ENCODE measurements around the gene SREBF1. TPM values are rescaled to one million over a fixed set of nuclear protein-coding genes. Genes with fewer than 3 reads are reported as not detected.
A peak's percentile ranks its signal among the peaks of the same experiment; 100 is the strongest.

SREBF1 gene
- polyA plus RNA-seq, 1 experiment, result 13.6 TPM

- no peaks in the 10 kb centered on the region for H3K9me3 ChIP-seq (ENCODE audit: control insufficient read depth, insufficient read depth, low read length)
- no peak for DNase-seq (ENCODE audit: low read depth, low spot score)
- TF ChIP-seq CTCF (IDR thresholded peaks at IDR 0.05; ENCODE audit: low read depth, low read length), result peak; percentile 97
- H3K27ac ChIP-seq (ENCODE audit: low read depth, low read length), result no peak overlapping the region
- no peaks in the 10 kb centered on the region for H3K27me3 ChIP-seq (ENCODE audit: control insufficient read depth, insufficient read depth, low read length)
- no peak overlapping the region for H3K4me3 ChIP-seq (ENCODE audit: low read depth, low read length)
- CTCF ChIA-PET, result interaction anchor here (0.6 to 3.0 kb wide), 12 partner anchors 10 to 181 kb away, joined by 3 to 12 read pairs (median 3); no protein-coding TSS in a partner anchor
- POLR2A ChIA-PET, result interaction anchor here (0.6 kb wide), 1 partner anchor 247 kb away, joined by 6 read pairs; no protein-coding TSS in a partner anchor
Measured at GRCh38 chr17:17859909-17860765, 23.4 kb upstream of the SREBF1 start.

- DNase-seq (ENCODE audit: low read depth, low spot score), result no peak
- Histone ChIP-seq H3K9me3 (ENCODE audit: control insufficient read depth, insufficient read depth, low read length) (no peaks in the 10 kb centered on the region), H3K27ac (ENCODE audit: low read depth, low read length) (no peak overlapping the region), H3K4me3 (ENCODE audit: low read depth, low read length) (no peak overlapping the region), H3K27me3 (ENCODE audit: control insufficient read depth, insufficient read depth, low read length) (no peaks in the 10 kb centered on the region)
- POLR2A ChIA-PET, result no interaction called here
- CTCF ChIA-PET, result interaction anchor here (0.5 to 2.1 kb wide), 3 partner anchors 45 to 242 kb away, joined by 3 to 19 read pairs (median 3); no protein-coding TSS in a partner anchor
- no peak for TF ChIP-seq CTCF (IDR thresholded peaks at IDR 0.05; ENCODE audit: low read depth, low read length)
Measured at GRCh38 chr17:17857496-17857895, 20.7 kb upstream of the SREBF1 start.

GRCh38 chr17:17856386-17856785 is 19.6 kb upstream of the SREBF1 start:
- Histone ChIP-seq H3K27me3 (ENCODE audit: control insufficient read depth, insufficient read depth, low read length) (no peaks in the 10 kb centered on the region), H3K27ac (ENCODE audit: low read depth, low read length) (no peak overlapping the region), H3K4me3 (ENCODE audit: low read depth, low read length) (no peak overlapping the region), H3K9me3 (ENCODE audit: control insufficient read depth, insufficient read depth, low read length) (no peaks in the 10 kb centered on the region)
- no peak for TF ChIP-seq CTCF (IDR thresholded peaks at IDR 0.05; ENCODE audit: low read depth, low read length)
- no peak for DNase-seq (ENCODE audit: low read depth, low spot score)
- ChIA-PET CTCF (interaction anchor here (1.2 kb wide), 1 partner anchor 177 kb away, joined by 4 read pairs; no protein-coding TSS in a partner anchor), POLR2A (no interaction called here)

- CTCF ChIA-PET, result interaction anchor here (1.2 kb wide), 1 partner anchor 177 kb away, joined by 4 read pairs; no protein-coding TSS in a partner anchor
- H3K27ac ChIP-seq (ENCODE audit: low read depth, low read length), result no peak overlapping the region
- no peak for TF ChIP-seq CTCF (IDR thresholded peaks at IDR 0.05; ENCODE audit: low read depth, low read length)
- H3K27me3 ChIP-seq (ENCODE audit: control insufficient read depth, insufficient read depth, low read length), result no peaks in the 10 kb centered on the region
- DNase-seq (ENCODE audit: low read depth, low spot score), result no peak
- H3K9me3 ChIP-seq (ENCODE audit: control insufficient read depth, insufficient read depth, low read length), result no peaks in the 10 kb centered on the region
- no peak overlapping the region for H3K4me3 ChIP-seq (ENCODE audit: low read depth, low read length)
- POLR2A ChIA-PET, result no interaction called here
Measured at GRCh38 chr17:17855976-17856375, 19.2 kb upstream of the SREBF1 start.

Measured in AG04450 (cell line).